Pancreas (tissue), 10 donors: ENCODE measurements around the gene NR1I2. TPM values are rescaled to one million over a fixed set of nuclear protein-coding genes. Genes with fewer than 3 reads are reported as not detected.

Experiments
- ATAC-seq, 4 donors: fragments of 200-7000 bp; cut with Tn5 transposase; one replicate each; pipeline versions ENCODE4 v1.8.0 to v1.9.1; 2020; ENCODE audit warnings: mild to moderate bottlenecking in 4 of 4, moderate library complexity in 4 of 4
- DNase-seq, 6 donors: peaks; one replicate each; pipeline ENCODE4 v3.0.0-alpha.2; 2020
- FAIRE-seq: peaks from 2 replicates; lab custom pipeline; 2012; peaks lifted over from hg19 to GRCh38; lab: Jason Lieb, UNC
- H3K27ac ChIP-seq, 4 donors: fragments of 200-600 bp; sonication (generic); 1 replicate in 3 of 4; 2 replicates in 1 of 4; pipeline versions ENCODE4 v1.5.0 to v1.8.0; 2020
- H3K27me3 ChIP-seq, 4 donors: fragments of 200-600 bp; one replicate each; pipeline ENCODE4 v1.8.0; 2021
- H3K36me3 ChIP-seq, 3 donors: fragments of 200-600 bp; sonication (generic) in 1 of 3; one replicate each; pipeline versions ENCODE4 v1.5.0 to v1.8.0; 2020 to 2021
- H3K4me1 ChIP-seq, 3 donors: fragments of 200-600 bp; one replicate each; pipeline ENCODE4 v1.8.0; 2021
- H3K4me3 ChIP-seq, 4 donors: fragments of 200-600 bp; sonication (generic) in 2 of 4; one replicate each; pipeline versions ENCODE4 v1.5.0 to v1.8.0; 2020 to 2021
- H3K9me3 ChIP-seq, 4 donors: fragments of 200-600 bp; one replicate each; pipeline ENCODE4 v1.8.0; 2021
- CTCF ChIP-seq, 4 donors: fragments of 200-600 bp; sonication (generic) in 3 of 4; IDR thresholded peaks; one replicate each; pipeline versions ENCODE4 v1.5.0 to v1.8.0; 2021; ENCODE audit warnings: antibody characterized with exemption in 4 of 4
- WGBS, 2 donors: extraction: QIAGEN DNeasy Blood & Tissue Kit; methylation state at CpG; one replicate each; pipeline ENCODE4 v1.1.7; 2013; 5-methylcytosine and 5-hydroxymethylcytosine counted together
- intact Hi-C, 3 donors: fragments of 100-400 bp; cut with DNase I; formaldehyde crosslinking; loops; one replicate each; pipeline versions ENCODE4 v1.11.1 to v1.14.2; 2022
- polyA plus RNA-seq, 2 donors: library from polyadenylated mRNA; stranded (reverse); fragments of 200-250 nt; gene quantifications; one replicate each; pipeline ENCODE4 v1.2.3, GENCODE V29; 2013
- total RNA-seq, 6 donors: library from RNA; stranded (reverse); fragmentation: NEBNext Ultra II Directional in 4 of 6; extraction: Animal tissue kit (Norgen Biotek cat#: 25700) in 4 of 6; gene quantifications; one replicate each; pipeline versions ENCODE4 v1.2.1 to v1.2.4, GENCODE V29; 2021 to 2023
- donor health status: healthy with polysubstance abuse.
- donor health status: DM: no; HTN: no; CAD: no; lungs with moderate emphysema.
- donor health status: DM: no; HTN: no; CAD: no.
- donor health status: control.
- donor health status: control.
- donor health status: Bipolar disorder and iron deficiency.
- donor health status: DM: yes; HTN: yes; CAD: no.
- donor health status: DM: no; HTN: no; CAD: no.
- donor health status: DM: no; HTN: no; CAD: no.
- donor health status: DM: yes; HTN: yes; CAD: no.

NR1I2 gene
- total and polyA plus RNA-seq, 8 donors: 0.12 to 0.31 (median 0.24) TPM

DNA sequence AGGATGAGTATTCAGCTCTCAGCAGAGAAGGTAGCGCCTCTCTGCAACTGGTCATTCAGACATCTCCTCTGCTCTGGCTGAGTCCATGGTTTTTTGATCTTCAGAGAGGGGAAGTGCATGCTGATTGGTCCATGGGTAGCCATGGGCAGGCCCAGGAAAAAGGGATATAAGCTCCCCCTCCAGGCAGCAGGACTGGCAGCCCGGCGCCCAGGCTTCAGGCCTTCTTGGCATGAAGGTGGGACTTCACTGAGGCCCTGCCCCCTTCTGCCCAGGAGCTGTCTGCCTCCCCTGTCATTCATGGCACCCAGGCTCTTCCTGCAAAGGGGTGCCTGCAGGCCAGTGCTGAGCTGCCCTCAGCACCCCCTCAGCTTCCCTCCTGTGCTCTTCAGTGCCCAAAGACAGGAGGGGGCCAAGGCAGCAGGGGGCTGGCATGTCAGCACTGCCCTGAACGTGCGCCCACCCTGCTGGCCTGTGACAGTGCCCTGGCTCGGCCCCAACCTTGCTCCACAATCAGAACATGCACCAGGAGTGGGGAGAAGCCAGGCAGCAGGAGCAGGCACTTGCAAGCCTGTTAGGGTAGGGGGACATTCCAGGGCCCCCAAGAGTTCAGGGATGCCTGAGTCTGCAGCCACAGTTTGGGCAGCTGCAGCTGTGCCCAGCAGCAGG, 13.8 kb upstream of the NR1I2 start:
- Histone ChIP-seq H3K27me3 (no peaks in the 10 kb centered on the region), H3K4me3 (no peak overlapping the region), H3K4me1 (no peaks in the 10 kb centered on the region), H3K36me3 (no peaks in the 10 kb centered on the region), H3K27ac (no peak overlapping the region), H3K9me3 (no peaks in the 10 kb centered on the region)
- ATAC-seq (no peak), DNase-seq (peak in 2 of 6 donors; percentile 42 to 47), FAIRE-seq (no peak)
- no peak for TF ChIP-seq CTCF (IDR thresholded peaks at IDR 0.05)
- WGBS, 2 donors: 94 to 99% methylated on average over 6 of the region's 6 CpGs
- intact Hi-C loops: no loop called here

DNA sequence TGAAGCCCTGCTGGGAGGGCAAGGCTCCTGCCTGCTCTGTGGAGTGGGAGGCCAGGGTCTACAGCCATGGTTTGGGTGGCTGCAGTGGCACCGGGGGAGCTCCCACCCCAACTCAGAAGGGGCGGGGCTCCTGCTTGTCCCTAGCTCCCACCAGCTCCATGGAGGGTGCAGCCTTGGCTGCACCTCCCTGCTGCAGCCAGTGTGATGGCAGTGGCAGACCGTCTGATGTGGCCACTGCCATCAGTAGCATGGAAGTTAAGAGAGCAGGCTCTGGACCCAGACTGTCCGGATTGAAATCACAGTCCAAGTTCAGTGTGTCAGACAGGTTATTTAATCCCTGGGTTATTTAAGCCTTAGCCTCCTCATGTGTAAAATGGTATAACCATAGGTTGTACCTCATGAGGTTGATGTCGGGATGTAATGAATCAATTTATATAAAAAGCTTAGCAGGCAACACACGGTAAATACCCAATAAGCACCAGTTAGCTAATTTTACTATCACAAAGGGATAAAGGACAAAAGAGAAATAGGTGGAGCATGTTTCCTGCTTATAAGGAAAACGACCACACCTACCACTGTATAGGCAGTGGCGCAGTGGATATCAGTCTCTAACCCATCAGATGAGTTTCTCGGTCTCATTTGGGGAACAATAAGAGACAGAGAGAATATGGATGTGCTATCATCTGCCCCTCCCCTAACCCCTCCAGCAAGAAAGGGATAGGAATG, 13.1 kb upstream of the NR1I2 start:
- TF ChIP-seq CTCF (IDR thresholded peaks at IDR 0.05): no peak
- Histone ChIP-seq H3K4me1 (no peaks in the 10 kb centered on the region), H3K4me3 (no peak overlapping the region), H3K36me3 (no peaks in the 10 kb centered on the region), H3K27ac (no peak overlapping the region), H3K27me3 (no peaks in the 10 kb centered on the region), H3K9me3 (no peaks in the 10 kb centered on the region)
- DNase-seq (peak in 2 of 6 donors; percentile 37 to 39), ATAC-seq (no peak), FAIRE-seq (no peak)
- WGBS, 2 donors: 82 to 86% methylated on average over 9 of the region's 9 CpGs
- intact Hi-C loops: no loop called here

DNA sequence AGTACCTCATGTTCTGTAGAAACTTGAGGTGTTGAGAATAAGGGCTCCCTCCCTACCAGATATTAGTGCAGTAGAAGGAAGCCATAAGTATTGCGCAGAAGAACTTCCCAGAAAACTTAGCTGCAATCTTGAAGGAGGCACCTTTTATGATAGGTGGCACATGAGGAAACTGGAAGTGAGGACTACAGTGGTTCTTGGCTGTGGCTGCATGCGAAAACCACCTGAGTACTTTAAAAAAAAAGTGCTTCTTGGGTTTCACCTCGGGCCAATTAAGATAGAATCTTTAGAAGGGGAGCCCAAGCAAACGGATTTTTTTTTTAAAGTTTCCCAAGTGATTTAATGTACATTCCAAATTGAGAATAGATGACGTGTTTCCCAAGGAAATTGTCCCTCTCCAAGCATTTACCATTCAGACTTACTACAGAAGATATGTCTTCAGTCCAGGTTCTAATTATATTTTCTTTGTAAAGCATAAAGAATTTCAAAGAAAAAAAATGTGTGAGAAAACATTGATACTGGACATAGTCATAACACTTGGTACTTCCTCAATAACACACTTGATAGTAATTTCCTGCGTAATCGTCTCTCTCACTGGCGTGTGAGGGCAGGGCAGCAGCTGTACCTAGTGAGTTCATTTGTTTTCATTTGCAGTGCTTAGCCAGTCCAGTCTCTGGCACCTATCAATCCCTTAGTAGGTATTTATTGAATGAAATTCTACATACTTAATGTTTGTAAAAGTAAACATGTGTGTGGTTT, 12.3 kb upstream of the NR1I2 start:
- intact Hi-C loops: no loop called here
- DNase-seq: no peak
- TF ChIP-seq CTCF (IDR thresholded peaks at IDR 0.05): no peak
- Histone ChIP-seq H3K4me3 (no peak overlapping the region), H3K27ac (no peak overlapping the region), H3K4me1 (no peaks in the 10 kb centered on the region), H3K27me3 (no peaks in the 10 kb centered on the region), H3K9me3 (no peaks in the 10 kb centered on the region), H3K36me3 (no peaks in the 10 kb centered on the region)
- 64 to 69% methylated on average over 8 of the region's 8 CpGs for WGBS, 2 donors
- peak in 3 of 4 donors; percentile 16 to 49 (median 41) for ATAC-seq
- no peak for FAIRE-seq

- ATAC-seq (peak in 1 of 4 donors; percentile 31), DNase-seq (no peak), FAIRE-seq (no peak)
- Histone ChIP-seq H3K36me3 (no peaks in the 10 kb centered on the region), H3K9me3 (no peaks in the 10 kb centered on the region), H3K4me1 (no peaks in the 10 kb centered on the region), H3K4me3 (no peak overlapping the region), H3K27ac (no peak overlapping the region), H3K27me3 (no peaks in the 10 kb centered on the region)
- TF ChIP-seq CTCF (IDR thresholded peaks at IDR 0.05): no peak
- WGBS, 2 donors: 55 to 57% methylated on average over 2 of the region's 2 CpGs
- intact Hi-C loops: no loop called here
Observed at GRCh38 chr3:119774444-119774843, 7.5 kb upstream of the NR1I2 start.
